HEK293 (cell line): ENCODE results near the gene CREM.

Experiments used
- PRDM4 ChIP-seq: fragments of 450-650 bp; formaldehyde crosslinking; IDR thresholded peaks from 2 replicates; pipeline ENCODE4 v1.5.1; 2017; ENCODE audit warnings: missing biosample characterization, missing genetic modification characterization
- ZBTB26 ChIP-seq: fragments of 450-650 bp; formaldehyde crosslinking; optimal IDR thresholded peaks from 2 replicates; pipeline ENCODE3; 2016; ENCODE audit warnings: missing biosample characterization, mild to moderate bottlenecking, missing genetic modification characterization
- ZNF311 ChIP-seq: fragments of 450-650 bp; formaldehyde crosslinking; IDR thresholded peaks from 2 replicates; pipeline ENCODE4 v1.5.1; 2017; ENCODE audit warnings: missing biosample characterization, missing genetic modification characterization, borderline replicate concordance
- ZNF670 ChIP-seq: fragments of 450-650 bp; formaldehyde crosslinking; IDR thresholded peaks from 2 replicates; pipeline ENCODE4 v1.5.1; 2016; ENCODE audit warnings: missing biosample characterization, missing genetic modification characterization, low read depth
- ZNF768 ChIP-seq: fragments of 450-650 bp; formaldehyde crosslinking; IDR thresholded peaks from 2 replicates; pipeline ENCODE4 v1.5.1; 2018; ENCODE audit warnings: missing biosample characterization, mild to moderate bottlenecking, missing genetic modification characterization
- ZNF843 ChIP-seq: fragments of 450-650 bp; formaldehyde crosslinking; IDR thresholded peaks from 2 replicates; pipeline ENCODE4 v1.5.1; 2016; ENCODE audit warnings: missing biosample characterization, missing genetic modification characterization

- TF ChIP-seq PRDM4 (no peak), ZBTB26 (tag by site-specific recombination) (no peak), ZNF768 (tag by site-specific recombination) (no peak), ZNF843 (no peak), ZNF670 (no peak), ZNF311 (tag by site-specific recombination) (no peak)
These were observed 92.6 kb downstream of the CREM start for GRCh38 chr10:35219292-35219691.
